Measurements from ENCODE around the gene FNDC3A.

The FNDC3A gene

GRCh38 chr13:49086722-49087121 lies 111.0 kb downstream of the FNDC3A start:
- H3K4me1 ChIP-seq (ENCODE audit: low read length) = no peaks in the 10 kb centered on the region
- H3K9me2 ChIP-seq (replicated peaks; ENCODE audit: insufficient read depth, low read length) = no peaks in the 10 kb centered on the region
- H3K9me3 ChIP-seq (replicated peaks; ENCODE audit: insufficient read depth, low read length) = no peaks in the 10 kb centered on the region
- H3K79me2 ChIP-seq (ENCODE audit: low read length) = peaks cover 31% of the 10 kb centered on the region
- H3K9ac ChIP-seq (ENCODE audit: low read length) = no peak overlapping the region
- no peak overlapping the region for H3K4me3 ChIP-seq (ENCODE audit: low read length)
- H3K36me3 ChIP-seq (replicated peaks; ENCODE audit: insufficient read depth, low read length) = no peaks in the 10 kb centered on the region
- no peaks in the 10 kb centered on the region for H3F3A ChIP-seq (ENCODE audit: insufficient read depth, low read length)
- H2AFZ ChIP-seq (ENCODE audit: low read length) = no peak overlapping the region
- no peaks in the 10 kb centered on the region for H4K20me1 ChIP-seq (ENCODE audit: insufficient read depth, low read length)
- DNase-seq = no peak
- H3K27me3 ChIP-seq (replicated peaks; ENCODE audit: insufficient read depth, low read length) = no peaks in the 10 kb centered on the region
- TF ChIP-seq CTCF (IDR thresholded peaks at IDR 0.05; ENCODE audit: low read length) = no peak
- TF ChIP-seq EZH2 (optimal IDR thresholded peaks at IDR 0.05; ENCODE audit: low read depth, low read length) = no peak
- no peak for TF ChIP-seq EZH2phosphoT487 (IDR thresholded peaks at IDR 0.05; ENCODE audit: low read length)
- no peak overlapping the region for H3K27ac ChIP-seq (ENCODE audit: low read length)
- H3K4me2 ChIP-seq (ENCODE audit: low read depth, low read length) = no peak overlapping the region

GRCh38 chr13:49093376-49093775 lies 117.7 kb downstream of the FNDC3A start:
- Histone ChIP-seq H3K4me3 (ENCODE audit: low read length) (no peak overlapping the region), H3K9me2 (replicated peaks; ENCODE audit: insufficient read depth, low read length) (no peaks in the 10 kb centered on the region), H3K27ac (ENCODE audit: low read length) (no peak overlapping the region), H2AFZ (ENCODE audit: low read length) (no peak overlapping the region), H4K20me1 (ENCODE audit: insufficient read depth, low read length) (no peaks in the 10 kb centered on the region), H3K9ac (ENCODE audit: low read length) (no peak overlapping the region), H3K27me3 (replicated peaks; ENCODE audit: insufficient read depth, low read length) (no peaks in the 10 kb centered on the region), H3K9me3 (replicated peaks; ENCODE audit: insufficient read depth, low read length) (no peaks in the 10 kb centered on the region), H3F3A (ENCODE audit: insufficient read depth, low read length) (peaks cover 6% of the 10 kb centered on the region), H3K36me3 (replicated peaks; ENCODE audit: insufficient read depth, low read length) (no peaks in the 10 kb centered on the region), H3K4me2 (ENCODE audit: low read depth, low read length) (no peak overlapping the region), H3K79me2 (ENCODE audit: low read length) (peaks cover 17% of the 10 kb centered on the region), H3K4me1 (ENCODE audit: low read length) (peaks cover 9% of the 10 kb centered on the region)
- no peak for TF ChIP-seq CTCF (IDR thresholded peaks at IDR 0.05; ENCODE audit: low read length)
- no peak for TF ChIP-seq EZH2 (optimal IDR thresholded peaks at IDR 0.05; ENCODE audit: low read depth, low read length)
- TF ChIP-seq EZH2phosphoT487 (IDR thresholded peaks at IDR 0.05; ENCODE audit: low read length) = no peak
- DNase-seq = no peak

- no peak overlapping the region for H3K4me2 ChIP-seq (ENCODE audit: low read depth, low read length)
- no peak overlapping the region for H3K27ac ChIP-seq (ENCODE audit: low read length)
- DNase-seq = no peak
- peaks cover 17% of the 10 kb centered on the region for H3K4me1 ChIP-seq (ENCODE audit: low read length)
- H3K9me3 ChIP-seq (replicated peaks; ENCODE audit: insufficient read depth, low read length) = no peaks in the 10 kb centered on the region
- no peaks in the 10 kb centered on the region for H3K27me3 ChIP-seq (replicated peaks; ENCODE audit: insufficient read depth, low read length)
- H3K79me2 ChIP-seq (ENCODE audit: low read length) = peaks cover 27% of the 10 kb centered on the region
- H3K36me3 ChIP-seq (replicated peaks; ENCODE audit: insufficient read depth, low read length) = no peaks in the 10 kb centered on the region; the same call in 1 of the 2 replicates
- no peak overlapping the region for H3K4me3 ChIP-seq (ENCODE audit: low read length)
- H3F3A ChIP-seq (ENCODE audit: insufficient read depth, low read length) = peaks cover 12% of the 10 kb centered on the region
- H3K9me2 ChIP-seq (replicated peaks; ENCODE audit: insufficient read depth, low read length) = no peaks in the 10 kb centered on the region
- peaks cover 3% of the 10 kb centered on the region; the same call in 1 of the 2 replicates for H4K20me1 ChIP-seq (ENCODE audit: insufficient read depth, low read length)
- no peak overlapping the region for H3K9ac ChIP-seq (ENCODE audit: low read length)
- TF ChIP-seq EZH2phosphoT487 (IDR thresholded peaks at IDR 0.05; ENCODE audit: low read length) = no peak
- TF ChIP-seq EZH2 (optimal IDR thresholded peaks at IDR 0.05; ENCODE audit: low read depth, low read length) = no peak
- no peak for TF ChIP-seq CTCF (IDR thresholded peaks at IDR 0.05; ENCODE audit: low read length)
- H2AFZ ChIP-seq (ENCODE audit: low read length) = no peak overlapping the region
Observed at GRCh38 chr13:49097374-49097773, 121.7 kb downstream of the FNDC3A start.

Data from MM.1S (cell line).